ENCODE data around the gene KRTAP29-1. TPM values are rescaled to one million over a fixed set of nuclear protein-coding genes. Genes with fewer than 3 reads are reported as not detected.
"Not testable (repeated sequence)": the region's sequence is repeated elsewhere in the genome, so short reads cannot be mapped to it uniquely, and the experiment has no call there.

Gene KRTAP29-1
- total and polyA plus RNA-seq, 11 donors, result not detected

DNA sequence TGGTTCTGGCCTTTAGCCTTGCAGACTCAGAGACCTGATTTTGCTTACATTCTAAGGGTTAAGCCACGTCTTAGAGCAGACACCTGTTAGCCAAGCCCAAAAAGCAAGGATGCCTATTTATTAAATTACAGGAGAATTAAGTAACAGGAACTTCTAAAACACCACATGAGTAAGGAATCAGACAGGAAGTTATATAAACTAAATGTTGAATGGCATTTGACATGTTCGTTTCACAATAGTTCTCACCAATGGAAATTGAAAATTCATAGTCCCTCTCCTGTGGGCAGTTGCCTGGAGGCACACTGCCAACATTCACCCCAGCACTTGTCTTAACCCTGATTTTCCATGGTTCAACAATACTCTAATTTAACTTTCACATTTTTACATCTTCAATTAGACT is 18.1 kb downstream of the KRTAP29-1 start:
- peaks cover 0 to 19% (median 0%) of the 10 kb centered on the region in 9 donors for H3K27me3 ChIP-seq
- TF ChIP-seq, protein P1, sequence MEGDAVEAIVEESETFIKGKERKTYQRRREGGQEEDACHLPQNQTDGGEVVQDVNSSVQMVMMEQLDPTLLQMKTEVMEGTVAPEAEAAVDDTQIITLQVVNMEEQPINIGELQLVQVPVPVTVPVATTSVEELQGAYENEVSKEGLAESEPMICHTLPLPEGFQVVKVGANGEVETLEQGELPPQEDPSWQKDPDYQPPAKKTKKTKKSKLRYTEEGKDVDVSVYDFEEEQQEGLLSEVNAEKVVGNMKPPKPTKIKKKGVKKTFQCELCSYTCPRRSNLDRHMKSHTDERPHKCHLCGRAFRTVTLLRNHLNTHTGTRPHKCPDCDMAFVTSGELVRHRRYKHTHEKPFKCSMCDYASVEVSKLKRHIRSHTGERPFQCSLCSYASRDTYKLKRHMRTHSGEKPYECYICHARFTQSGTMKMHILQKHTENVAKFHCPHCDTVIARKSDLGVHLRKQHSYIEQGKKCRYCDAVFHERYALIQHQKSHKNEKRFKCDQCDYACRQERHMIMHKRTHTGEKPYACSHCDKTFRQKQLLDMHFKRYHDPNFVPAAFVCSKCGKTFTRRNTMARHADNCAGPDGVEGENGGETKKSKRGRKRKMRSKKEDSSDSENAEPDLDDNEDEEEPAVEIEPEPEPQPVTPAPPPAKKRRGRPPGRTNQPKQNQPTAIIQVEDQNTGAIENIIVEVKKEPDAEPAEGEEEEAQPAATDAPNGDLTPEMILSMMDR (IDR thresholded peaks at IDR 0.05), result no peak
- no peak for TF ChIP-seq POLR2A (IDR thresholded peaks at IDR 0.05)
- WGBS, 4 donors, result 33 to 54% (median 38%) methylated on average over 2 of the region's 2 CpGs
- ATAC-seq (no peak), DNase-seq (no peak)
- no peaks in the 10 kb centered on the region for H3K36me3 ChIP-seq
- intact Hi-C loops (cut with DNase I), result no loop called here
- no peak overlapping the region for H3K4me3 ChIP-seq
- H3K9me3 ChIP-seq, result peaks cover 0 to 3% (median 0%) of the 10 kb centered on the region in 12 donors
- no peaks in the 10 kb centered on the region for H3K4me1 ChIP-seq
- H3K27ac ChIP-seq, result no peak overlapping the region

DNA sequence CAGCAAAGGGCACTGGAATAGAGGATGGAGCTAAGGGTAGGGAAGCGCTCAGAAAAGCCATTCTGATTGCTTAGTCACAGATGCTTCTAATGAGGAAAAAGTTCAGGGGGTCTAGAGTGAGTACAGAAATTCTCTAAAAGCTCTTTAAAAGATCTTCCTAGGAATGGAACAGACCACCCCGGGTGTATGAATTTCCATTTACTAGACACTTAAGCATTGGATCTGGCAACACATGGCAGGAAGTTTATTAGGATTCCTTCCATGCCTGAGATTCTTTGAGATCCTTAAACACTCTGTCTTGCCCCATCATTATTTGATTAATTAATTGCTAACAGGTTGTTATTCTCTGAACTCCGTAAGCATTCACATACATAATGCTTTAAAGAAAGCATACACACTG is 18.6 kb downstream of the KRTAP29-1 start:
- Histone ChIP-seq H3K9me3 (peaks cover 0 to 3% (median 0%) of the 10 kb centered on the region in 12 donors), H3K27ac (no peak overlapping the region), H3K27me3 (peaks cover 0 to 19% (median 0%) of the 10 kb centered on the region in 9 donors), H3K4me3 (no peak overlapping the region), H3K4me1 (no peaks in the 10 kb centered on the region), H3K36me3 (no peaks in the 10 kb centered on the region)
- TF ChIP-seq, protein P1 (IDR thresholded peaks at IDR 0.05), result no peak
- TF ChIP-seq POLR2A (IDR thresholded peaks at IDR 0.05), result no peak
- WGBS, 4 donors, result 50 to 58% (median 53%) methylated on average over 3 of the region's 3 CpGs
- DNase-seq (no peak), ATAC-seq (no peak)
- intact Hi-C loops (cut with DNase I), result no loop called here

DNA sequence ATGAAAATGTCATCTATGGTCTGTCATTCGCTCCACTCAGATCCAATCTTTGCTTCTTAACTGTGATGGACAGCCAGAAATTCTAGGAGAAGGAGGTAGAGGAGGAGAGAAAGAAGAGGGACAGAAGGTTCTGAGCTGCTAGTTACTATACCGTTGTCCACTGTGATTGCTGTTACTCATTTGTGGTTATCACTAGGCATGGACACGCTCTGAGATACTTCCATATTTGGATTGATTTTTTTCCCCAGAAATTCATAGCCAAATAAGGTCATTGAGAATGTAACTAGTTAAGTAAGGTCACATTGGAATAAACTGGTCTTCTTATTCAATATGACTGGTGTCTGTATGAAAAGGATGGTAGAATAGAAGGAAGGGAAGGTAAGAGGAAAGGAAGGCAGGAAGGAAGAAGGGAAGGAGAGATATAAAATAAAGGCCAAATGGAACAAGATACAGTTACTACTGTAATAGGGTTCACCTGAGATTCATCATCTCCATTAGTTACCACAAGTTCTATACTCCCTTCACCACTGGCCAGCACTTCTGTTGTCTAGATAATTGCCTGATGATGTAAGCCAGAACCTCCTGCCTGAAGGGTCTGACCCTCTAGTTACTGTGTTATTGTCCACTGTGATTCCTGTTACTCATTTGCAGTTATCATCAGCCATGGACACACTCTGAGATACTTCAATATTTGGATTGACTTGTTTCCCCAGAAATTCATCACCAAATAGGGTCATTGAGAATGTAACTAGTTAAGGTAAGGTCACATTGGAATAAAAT is 24.3 kb downstream of the KRTAP29-1 start:
- WGBS, 4 donors, result 78 to 85% (median 83%) methylated on average over 3 of the region's 3 CpGs
- peaks cover 0 to 22% (median 0%) of the 10 kb centered on the region in 9 donors for H3K27me3 ChIP-seq
- no peaks in the 10 kb centered on the region for H3K4me1 ChIP-seq
- DNase-seq (no peak), ATAC-seq (no peak)
- peaks cover 0 to 3% (median 0%) of the 10 kb centered on the region in 12 donors for H3K9me3 ChIP-seq
- no peak overlapping the region for H3K4me3 ChIP-seq
- H3K36me3 ChIP-seq, result no peaks in the 10 kb centered on the region
- intact Hi-C loops (cut with DNase I), result no loop called here
- H3K27ac ChIP-seq, result no peak overlapping the region
- TF ChIP-seq POLR2A (IDR thresholded peaks at IDR 0.05), result no peak
- TF ChIP-seq, protein P1 (IDR thresholded peaks at IDR 0.05), result no peak

DNA sequence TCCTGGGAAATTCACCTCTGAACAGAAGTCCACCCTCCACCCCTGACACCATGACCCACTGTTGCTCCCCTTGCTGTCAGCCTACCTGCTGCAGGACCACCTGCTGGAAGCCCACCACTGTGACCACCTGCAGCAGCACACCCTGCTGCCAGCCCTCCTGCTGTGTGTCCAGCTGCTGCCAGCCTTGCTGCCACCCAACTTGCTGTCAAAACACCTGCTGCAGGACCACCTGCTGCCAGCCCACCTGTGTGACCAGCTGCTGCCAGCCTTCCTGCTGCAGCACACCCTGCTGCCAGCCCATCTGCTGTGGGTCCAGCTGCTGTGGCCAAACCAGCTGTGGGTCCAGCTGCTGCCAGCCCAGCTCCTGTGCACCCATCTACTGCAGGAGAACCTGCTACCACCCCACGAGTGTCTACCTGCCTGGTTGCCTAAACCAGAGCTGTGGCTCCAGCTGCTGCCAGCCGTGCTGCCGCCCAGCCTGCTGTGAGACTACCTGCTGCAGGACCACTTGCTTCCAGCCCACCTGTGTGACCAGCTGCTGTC is 26.9 kb downstream of the KRTAP29-1 start, which contains the start of gene KRTAP9-7:
KRTAP9-7 (plus strand) TSS at position 51 of the 543 bp plus-strand sequence; CDS start at position 51, 0 bp downstream.
- H3K4me1 ChIP-seq, H3K36me3 ChIP-seq, ATAC-seq, H3K9me3 ChIP-seq, H3K27ac ChIP-seq, H3K4me3 ChIP-seq: not testable (repeated sequence)
- H3K27me3 ChIP-seq, result peaks cover 0 to 16% (median 0%) of the 10 kb centered on the region in 9 donors
- intact Hi-C loops (cut with DNase I), result loop anchor here in 1 of 10 donors (2.0 kb wide), 1 partner anchor 13 kb away; no protein-coding TSS in a partner anchor
- peak in 1 of 5 donors; percentile 37 for DNase-seq
- 71 to 100% (median 74%) methylated on average over 1 to 3 of the region's 3 CpGs; no CpG with 5 or more reads in 1 of the 4 donors for WGBS, 4 donors
